Measurements from ENCODE around the gene COPS6.
A peak's percentile ranks its signal among the peaks of the same experiment; 100 is the strongest.

COPS6 gene

GRCh38 chr7:100085515-100085914 is 3.3 kb upstream of the COPS6 start:
- H3K27me3 ChIP-seq (ENCODE audit: insufficient read depth, low read length), result no peaks in the 10 kb centered on the region
- no peak overlapping the region for H3K9ac ChIP-seq (ENCODE audit: low read length)
- H3K9me2 ChIP-seq (ENCODE audit: low read depth, low read length), result no peaks in the 10 kb centered on the region
- H3K9me3 ChIP-seq (ENCODE audit: low read length), result no peaks in the 10 kb centered on the region
- peaks cover 39% of the 10 kb centered on the region for H3K4me1 ChIP-seq (ENCODE audit: insufficient read depth, low read length, severe bottlenecking)
- H3F3A ChIP-seq (ENCODE audit: insufficient read depth, low read length), result peaks cover 14% of the 10 kb centered on the region
- H3K36me3 ChIP-seq (ENCODE audit: insufficient read depth, low read length), result peaks cover 4% of the 10 kb centered on the region; the same call in 1 of the 2 replicates
- TF ChIP-seq EZH2 (IDR thresholded peaks at IDR 0.05; ENCODE audit: borderline replicate concordance, low read length) (no peak), CTCF (IDR thresholded peaks at IDR 0.05; ENCODE audit: low read length) (no peak)
- H3K79me2 ChIP-seq (ENCODE audit: insufficient read depth, low read length), result peaks cover 6% of the 10 kb centered on the region
- H3K4me2 ChIP-seq (ENCODE audit: low read length), result no peak overlapping the region
- no peak overlapping the region for H2AFZ ChIP-seq (ENCODE audit: low read length)
- H3K4me3 ChIP-seq (ENCODE audit: low read depth, low read length, poor library complexity, severe bottlenecking), result no peak overlapping the region
- H3K27ac ChIP-seq (ENCODE audit: low read depth, low read length, poor library complexity, severe bottlenecking), result no peak overlapping the region
- no peaks in the 10 kb centered on the region for H4K20me1 ChIP-seq (ENCODE audit: insufficient read depth, low read length)

DNA sequence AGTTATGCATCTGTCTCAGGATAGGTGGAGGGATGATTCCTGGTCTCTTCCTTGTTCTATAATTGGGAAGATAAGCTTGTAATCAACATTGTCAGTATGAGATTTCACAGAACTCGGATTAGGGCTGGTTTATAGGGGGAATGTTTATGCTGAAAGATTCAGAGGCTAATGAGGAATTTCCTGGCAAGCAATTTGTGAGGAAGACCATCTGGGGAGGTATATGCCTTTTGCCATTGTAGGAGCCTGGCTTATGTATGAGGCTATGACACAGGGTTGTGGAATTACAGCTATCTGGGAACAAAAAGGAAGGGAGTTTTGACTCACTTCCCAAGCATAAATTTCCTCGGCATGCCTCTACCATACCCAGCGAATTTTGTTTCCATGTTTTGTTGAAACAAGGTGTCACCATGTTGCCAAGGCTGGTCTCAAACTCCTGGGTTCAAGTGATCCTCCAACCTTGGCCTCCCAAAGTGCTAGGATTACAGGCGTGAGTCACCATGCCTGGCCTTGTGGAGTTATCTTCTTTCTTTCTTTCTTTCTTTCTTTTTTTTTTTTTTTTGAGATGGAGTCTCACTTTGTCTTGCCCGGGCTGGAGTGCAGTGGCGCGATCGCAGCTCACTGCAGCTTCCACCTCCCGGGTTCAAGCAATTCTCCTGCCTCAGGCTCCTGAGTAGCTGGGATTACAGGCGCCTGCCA is 1.6 kb upstream of the COPS6 start:
- peaks cover 30% of the 10 kb centered on the region for H3K4me1 ChIP-seq (ENCODE audit: insufficient read depth, low read length, severe bottlenecking)
- H3K27me3 ChIP-seq (ENCODE audit: insufficient read depth, low read length), result no peaks in the 10 kb centered on the region
- no peak overlapping the region for H3K27ac ChIP-seq (ENCODE audit: low read depth, low read length, poor library complexity, severe bottlenecking)
- no peak overlapping the region for H3K4me2 ChIP-seq (ENCODE audit: low read length)
- H3K79me2 ChIP-seq (ENCODE audit: insufficient read depth, low read length), result no peaks in the 10 kb centered on the region
- no peak overlapping the region for H2AFZ ChIP-seq (ENCODE audit: low read length)
- H3K9me3 ChIP-seq (ENCODE audit: low read length), result no peaks in the 10 kb centered on the region
- H4K20me1 ChIP-seq (ENCODE audit: insufficient read depth, low read length), result no peaks in the 10 kb centered on the region
- H3K4me3 ChIP-seq (ENCODE audit: low read depth, low read length, poor library complexity, severe bottlenecking), result no peak overlapping the region
- peaks cover 21% of the 10 kb centered on the region for H3F3A ChIP-seq (ENCODE audit: insufficient read depth, low read length)
- no peak overlapping the region for H3K9ac ChIP-seq (ENCODE audit: low read length)
- TF ChIP-seq EZH2 (IDR thresholded peaks at IDR 0.05; ENCODE audit: borderline replicate concordance, low read length), result no peak
- TF ChIP-seq CTCF (IDR thresholded peaks at IDR 0.05; ENCODE audit: low read length), result no peak
- H3K36me3 ChIP-seq (ENCODE audit: insufficient read depth, low read length), result peaks cover 21% of the 10 kb centered on the region
- H3K9me2 ChIP-seq (ENCODE audit: low read depth, low read length), result no peaks in the 10 kb centered on the region

GRCh38 chr7:100088095-100088620 is 611 bp upstream of the COPS6 start:
- no peaks in the 10 kb centered on the region for H3K9me2 ChIP-seq (ENCODE audit: low read depth, low read length)
- H3F3A ChIP-seq (ENCODE audit: insufficient read depth, low read length), result peaks cover 24% of the 10 kb centered on the region
- no peaks in the 10 kb centered on the region for H3K9me3 ChIP-seq (ENCODE audit: low read length)
- H3K27ac ChIP-seq (ENCODE audit: low read depth, low read length, poor library complexity, severe bottlenecking), result peak overlapping the region; percentile 65
- H3K4me2 ChIP-seq (ENCODE audit: low read length), result peak overlapping the region; percentile 92
- no peaks in the 10 kb centered on the region for H4K20me1 ChIP-seq (ENCODE audit: insufficient read depth, low read length)
- no peaks in the 10 kb centered on the region for H3K79me2 ChIP-seq (ENCODE audit: insufficient read depth, low read length)
- peak overlapping the region; percentile 88 for H3K9ac ChIP-seq (ENCODE audit: low read length)
- H2AFZ ChIP-seq (ENCODE audit: low read length), result peak overlapping the region; percentile 36; the same call in 1 of the 2 replicates
- TF ChIP-seq EZH2 (IDR thresholded peaks at IDR 0.05; ENCODE audit: borderline replicate concordance, low read length), result no peak
- peaks cover 22% of the 10 kb centered on the region for H3K4me1 ChIP-seq (ENCODE audit: insufficient read depth, low read length, severe bottlenecking)
- H3K36me3 ChIP-seq (ENCODE audit: insufficient read depth, low read length), result peaks cover 30% of the 10 kb centered on the region
- H3K27me3 ChIP-seq (ENCODE audit: insufficient read depth, low read length), result no peaks in the 10 kb centered on the region
- H3K4me3 ChIP-seq (ENCODE audit: low read depth, low read length, poor library complexity, severe bottlenecking), result peak overlapping the region; percentile 76

Data from OCI-LY1 (cell line).